Inferior parietal cortex (tissue), 1 donor: Measurements from ENCODE around the gene LFNG.

Experiments used
- DNase-seq: peaks from one replicate; pipeline ENCODE4 v3.0.0-alpha.2; 2016; ENCODE audit errors: extremely low spot score

LFNG gene

GRCh38 chr7:2503056-2503941, 16.3 kb upstream of the LFNG start:
- DNase-seq = no peak

- no peak for DNase-seq
Observed at GRCh38 chr7:2504128-2504888, 15.3 kb upstream of the LFNG start.

- no peak for DNase-seq
Observed at GRCh38 chr7:2504889-2505375, 14.6 kb upstream of the LFNG start.

GRCh38 chr7:2505401-2505800, 14.2 kb upstream of the LFNG start:
- DNase-seq = no peak

- DNase-seq = no peak
Observed at GRCh38 chr7:2507208-2507916, 12.2 kb upstream of the LFNG start.

GRCh38 chr7:2507917-2508306, 11.7 kb upstream of the LFNG start:
- DNase-seq = no peak

GRCh38 chr7:2508327-2509215, 11.0 kb upstream of the LFNG start:
- no peak for DNase-seq

- no peak for DNase-seq
Observed at GRCh38 chr7:2509298-2509906, 10.2 kb upstream of the LFNG start.

- DNase-seq = no peak
Observed at GRCh38 chr7:2510130-2510776, 9.3 kb upstream of the LFNG start.

GRCh38 chr7:2510909-2511768, 8.4 kb upstream of the LFNG start:
- DNase-seq = no peak

GRCh38 chr7:2511769-2512168, 7.8 kb upstream of the LFNG start:
- no peak for DNase-seq

- DNase-seq = no peak
Observed at GRCh38 chr7:2512179-2512661, 7.4 kb upstream of the LFNG start.

- no peak for DNase-seq
Observed at GRCh38 chr7:2512713-2513112, 6.9 kb upstream of the LFNG start.

GRCh38 chr7:2513702-2514101, 5.9 kb upstream of the LFNG start:
- DNase-seq = no peak

GRCh38 chr7:2514473-2515423, 4.8 kb upstream of the LFNG start:
- DNase-seq = no peak

- no peak for DNase-seq
Observed at GRCh38 chr7:2515424-2516193, 4.0 kb upstream of the LFNG start.

- no peak for DNase-seq
Observed at GRCh38 chr7:2516194-2516555, 3.4 kb upstream of the LFNG start.
